Gastroesophageal sphincter (tissue), 4 donors: ENCODE results near the gene ABCA4. TPM values are rescaled to one million over a fixed set of nuclear protein-coding genes. Genes with fewer than 3 reads are reported as not detected.

ENCODE experiments used
- ATAC-seq: fragments of 150-250 bp; one replicate; pipeline ENCODE4 v1.9.1; 2016; ENCODE audit warnings: mild to moderate bottlenecking, moderate library complexity
- H3K27ac ChIP-seq, 4 donors: fragments of 200-600 bp; sonication (generic) in 3 of 4; 1 replicate in 3 of 4; 2 replicates in 1 of 4; pipeline ENCODE4 v1.5.1; 2016 to 2019
- H3K27me3 ChIP-seq: fragments of 200-600 bp; sonication (generic); one replicate; pipeline ENCODE4 v1.5.1; 2019
- H3K36me3 ChIP-seq, 2 donors: fragments of 200-600 bp; sonication (generic); one replicate each; pipeline ENCODE4 v1.5.1; 2019; ENCODE audit warnings: control low read depth in 1 of 2
- H3K4me1 ChIP-seq, 3 donors: fragments of 200-600 bp; sonication (generic); 1 replicate in 2 of 3; 2 replicates in 1 of 3; pipeline ENCODE4 v1.5.1; 2016 to 2019; ENCODE audit warnings: control low read depth in 2 of 3
- H3K4me3 ChIP-seq, 2 donors: fragments of 200-600 bp; sonication (generic); one replicate each; pipeline ENCODE4 v1.5.1; 2019; ENCODE audit warnings: mild to moderate bottlenecking in 1 of 2, moderate library complexity in 1 of 2
- H3K9me3 ChIP-seq, 3 donors: fragments of 200-600 bp; sonication (generic); one replicate each; pipeline ENCODE4 v1.5.1; 2017 to 2019; ENCODE audit warnings: control low read depth in 2 of 3
- CTCF ChIP-seq, 4 experiments: fragments of 200-600 bp in 2 of 4; fragments of 450-650 bp in 2 of 4; sonication (generic) in 1 of 4; IDR thresholded peaks; one replicate each; pipeline ENCODE4 v1.5.1; 2017 to 2019; ENCODE audit warnings: antibody characterized with exemption in 4 of 4, mild to moderate bottlenecking in 2 of 4, moderate library complexity in 2 of 4
- EP300 ChIP-seq: sonication (generic); formaldehyde crosslinking; IDR thresholded peaks from one replicate; pipeline ENCODE4 v1.6.1; 2017; ENCODE audit warnings: antibody characterized with exemption, mild to moderate bottlenecking
- POLR2A ChIP-seq, 2 donors: fragments of 450-650 bp; IDR thresholded peaks; one replicate each; pipeline ENCODE4 v1.6.1; 2017; ENCODE audit warnings: antibody characterized with exemption in 2 of 2, mild to moderate bottlenecking in 2 of 2, moderate library complexity in 1 of 2
- POLR2AphosphoS5 ChIP-seq: sonication (generic); formaldehyde crosslinking; IDR thresholded peaks from one replicate; pipeline ENCODE4 v1.6.1; 2017; ENCODE audit warnings: antibody characterized with exemption
- WGBS, 2 donors: methylation state at CpG; one replicate each; pipeline ENCODE4 v1.1.5; 2018; ENCODE audit warnings: low coverage in 1 of 2; 5-methylcytosine and 5-hydroxymethylcytosine counted together
- total RNA-seq, 4 donors: library from RNA; depleted of rRNA; stranded (reverse); fragments of >200 nt; gene quantifications; one replicate each; pipeline ENCODE4 v1.1.0, GENCODE V29; 2016

Gene ABCA4
- total RNA-seq, 4 donors from 2014 or later: 0.19 to 0.27 TPM; not detected in 2

- Histone ChIP-seq H3K27me3 (peaks cover 5% of the 10 kb centered on the region), H3K4me3 (no peak overlapping the region), H3K36me3 (no peaks in the 10 kb centered on the region), H3K9me3 (no peaks in the 10 kb centered on the region), H3K27ac (no peak overlapping the region), H3K4me1 (peaks cover 0 to 24% (median 18%) of the 10 kb centered on the region in 3 donors)
- no peak for TF ChIP-seq POLR2A (IDR thresholded peaks at IDR 0.05)
- no peak for TF ChIP-seq CTCF (IDR thresholded peaks at IDR 0.05)
- no peak for TF ChIP-seq EP300
- no peak for TF ChIP-seq POLR2AphosphoS5
- WGBS, 2 donors: 96 to 100% methylated on average over 1 to 2 of the region's 5 CpGs
- no peak for ATAC-seq
Measured at GRCh38 chr1:94100129-94100784, 20.7 kb downstream of the ABCA4 start.

- ATAC-seq: no peak
- H3K4me1 ChIP-seq: peaks cover 0 to 33% (median 27%) of the 10 kb centered on the region in 3 donors
Measured at GRCh38 chr1:94099303-94099702, 21.6 kb downstream of the ABCA4 start.

GRCh38 chr1:94098585-94099111 is 22.3 kb downstream of the ABCA4 start:
- ATAC-seq: no peak
- Histone ChIP-seq H3K9me3 (no peaks in the 10 kb centered on the region), H3K4me3 (no peak overlapping the region), H3K27ac (no peak overlapping the region), H3K4me1 (peaks cover 0 to 40% (median 33%) of the 10 kb centered on the region in 3 donors), H3K27me3 (peaks cover 5% of the 10 kb centered on the region), H3K36me3 (no peaks in the 10 kb centered on the region)
- 93 to 100% methylated on average over 3 of the region's 18 CpGs for WGBS, 2 donors
- TF ChIP-seq EP300 (no peak), POLR2A (IDR thresholded peaks at IDR 0.05) (no peak), CTCF (IDR thresholded peaks at IDR 0.05) (no peak), POLR2AphosphoS5 (no peak)

More at GRCh38 chr1:94099303-94099702, 21.6 kb downstream of the ABCA4 start:
- no peak overlapping the region for H3K4me3 ChIP-seq
- 90 to 95% methylated on average over 2 to 3 of the region's 3 CpGs for WGBS, 2 donors
- TF ChIP-seq POLR2AphosphoS5 (no peak), POLR2A (IDR thresholded peaks at IDR 0.05) (no peak), CTCF (IDR thresholded peaks at IDR 0.05) (no peak), EP300 (no peak)
- H3K9me3 ChIP-seq: no peaks in the 10 kb centered on the region
- no peaks in the 10 kb centered on the region for H3K36me3 ChIP-seq
- no peak overlapping the region for H3K27ac ChIP-seq
- H3K27me3 ChIP-seq: peaks cover 5% of the 10 kb centered on the region

- peak; percentile 20 for ATAC-seq
- Histone ChIP-seq H3K36me3 (no peaks in the 10 kb centered on the region), H3K9me3 (no peaks in the 10 kb centered on the region), H3K27ac (peak overlapping the region in 3 of 4 donors; percentile 72 to 81 (median 76)), H3K4me3 (no peak overlapping the region), H3K27me3 (no peaks in the 10 kb centered on the region), H3K4me1 (peaks cover 0 to 54% (median 37%) of the 10 kb centered on the region in 3 donors)
- 42 to 49% methylated on average over 2 to 6 of the region's 10 CpGs for WGBS, 2 donors
- TF ChIP-seq EP300 (no peak), POLR2AphosphoS5 (peak; percentile 29), CTCF (IDR thresholded peaks at IDR 0.05) (no peak), POLR2A (IDR thresholded peaks at IDR 0.05) (no peak)
Measured at GRCh38 chr1:94096797-94097549, 24.0 kb downstream of the ABCA4 start.
